ENCODE measurements around the gene CNOT1. TPM values are rescaled to one million over a fixed set of nuclear protein-coding genes. Genes with fewer than 3 reads are reported as not detected.
"Not testable (repeated sequence)": the region's sequence is repeated elsewhere in the genome, so short reads cannot be mapped to it uniquely, and the experiment has no call there.

Gene CNOT1
- total RNA-seq, 1 donor from 2014 or later = 58.0 TPM

- peak; percentile 90 for DNase-seq (ENCODE audit: low spot score)
Measured at GRCh38 chr16:58638148-58639036, 8.8 kb upstream of the CNOT1 start.

DNA sequence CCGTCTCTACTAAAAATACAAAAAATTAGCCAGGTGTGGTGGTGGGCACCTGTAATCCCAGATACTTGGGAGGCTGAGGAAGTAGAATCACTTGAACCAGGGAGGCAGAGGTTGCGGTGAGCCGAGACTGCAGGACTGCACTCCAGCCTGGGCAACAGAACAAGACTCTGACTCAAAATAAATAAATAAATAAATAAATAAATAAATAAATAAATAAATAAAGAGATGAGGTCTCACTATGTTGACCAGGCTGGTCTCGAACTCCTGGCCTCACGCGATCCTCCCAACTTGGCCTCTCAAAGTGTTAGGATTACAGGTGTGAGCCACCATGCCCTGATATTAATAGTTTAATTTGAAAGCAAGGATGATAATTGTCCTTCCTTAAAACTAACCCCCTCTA, 7.4 kb upstream of the CNOT1 start:
- DNase-seq (ENCODE audit: low spot score) = not testable (repeated sequence)

GRCh38 chr16:58636466-58636865, 6.8 kb upstream of the CNOT1 start:
- DNase-seq (ENCODE audit: low spot score) = peak; percentile 87

- DNase-seq (ENCODE audit: low spot score) = no peak
Measured at GRCh38 chr16:58635502-58635901, 5.9 kb upstream of the CNOT1 start.

DNA sequence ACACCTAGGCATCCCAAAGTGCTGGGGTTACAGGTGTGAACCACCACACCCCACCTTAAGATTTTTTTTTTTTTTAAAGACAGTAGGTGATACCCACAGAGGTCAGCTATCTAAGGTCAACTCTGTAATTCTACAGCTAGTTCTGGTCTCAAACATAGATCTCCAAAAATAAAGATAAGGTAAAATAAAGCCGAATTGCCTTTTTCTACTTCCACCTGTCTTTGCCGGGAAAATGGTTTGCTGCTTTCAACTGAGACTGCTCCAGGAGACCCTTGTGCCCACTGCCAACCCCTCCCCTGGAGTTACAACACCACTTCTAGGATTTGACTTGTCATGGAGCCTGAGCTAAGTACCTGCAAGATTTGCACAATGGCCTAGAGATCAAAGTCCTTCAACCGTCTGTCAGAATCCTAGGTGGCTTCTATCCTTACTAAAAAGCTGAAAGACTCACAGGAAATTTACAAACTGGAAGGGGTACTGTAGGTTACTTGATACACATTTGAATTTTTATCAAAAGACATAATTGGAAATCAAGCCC, 4.7 kb upstream of the CNOT1 start:
- DNase-seq (ENCODE audit: low spot score) = no peak

GRCh38 chr16:58628845-58629732, 537 bp downstream of the CNOT1 start:
- peak; percentile 29 for DNase-seq (ENCODE audit: low spot score)

DNA sequence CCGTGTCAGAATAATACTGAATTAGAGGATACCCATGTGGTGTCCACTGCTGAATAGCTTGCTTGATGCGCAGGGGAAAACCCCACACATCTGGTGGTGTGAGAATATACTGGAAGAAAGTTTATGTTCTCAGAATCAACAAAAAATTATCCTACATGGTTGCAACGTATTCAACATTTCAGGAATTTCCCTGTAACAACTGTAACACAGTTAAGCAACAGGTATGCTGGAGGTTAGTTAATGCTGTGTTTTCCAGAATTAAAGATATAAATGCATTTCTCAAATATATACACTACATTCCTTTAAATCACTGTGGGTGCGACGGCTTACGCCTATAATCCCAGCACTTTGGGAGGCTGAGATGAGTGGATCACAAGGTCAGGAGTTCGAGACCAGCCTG, 5.4 kb downstream of the CNOT1 start:
- DNase-seq (ENCODE audit: low spot score) = no peak

GRCh38 chr16:58620396-58620795, 9.2 kb downstream of the CNOT1 start:
- DNase-seq (ENCODE audit: low spot score) = no peak

DNA sequence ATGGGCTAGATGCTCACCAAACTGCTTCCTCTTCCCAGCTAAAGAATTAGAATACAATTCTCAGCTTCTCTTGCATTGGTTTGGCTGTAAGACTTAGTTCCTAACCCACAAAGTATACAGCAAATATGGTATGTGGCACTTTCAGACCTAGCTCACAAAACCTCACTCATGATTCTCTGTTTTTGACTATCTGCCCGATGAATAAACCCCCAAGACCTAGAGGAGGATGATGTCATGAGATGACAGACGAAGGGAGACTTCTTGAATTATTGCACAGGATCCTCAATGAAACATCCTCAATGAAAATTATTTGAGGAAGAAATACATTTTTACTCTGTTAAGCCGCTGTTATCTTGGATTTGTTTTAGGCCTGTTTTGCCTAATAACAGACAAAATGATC, 14.3 kb downstream of the CNOT1 start:
- DNase-seq (ENCODE audit: low spot score) = no peak

- DNase-seq (ENCODE audit: low spot score) = no peak
Measured at GRCh38 chr16:58614860-58615259, 14.8 kb downstream of the CNOT1 start.

- DNase-seq (ENCODE audit: low spot score) = no peak
Measured at GRCh38 chr16:58614212-58614611, 15.4 kb downstream of the CNOT1 start.

DNA sequence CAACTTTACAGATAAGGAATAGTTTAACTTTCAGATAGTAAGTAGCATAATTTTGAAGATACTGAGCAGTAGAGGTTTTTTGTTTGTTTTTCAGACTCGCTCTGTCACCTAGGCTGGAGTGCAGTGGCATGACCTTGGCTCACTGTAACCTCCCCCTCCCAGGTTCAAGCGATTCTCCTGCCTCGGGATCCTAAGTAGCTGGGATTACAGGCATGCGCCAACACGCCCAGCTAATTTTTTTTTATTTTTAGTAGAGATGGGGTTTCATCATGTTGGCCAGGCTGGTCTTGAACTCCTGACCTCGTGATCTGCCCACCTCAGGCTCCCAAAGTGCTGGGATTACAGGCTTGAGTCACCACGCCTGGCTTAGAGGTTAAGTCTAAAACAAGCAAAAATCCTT, 16.7 kb downstream of the CNOT1 start:
- DNase-seq (ENCODE audit: low spot score) = not testable (repeated sequence)

DNA sequence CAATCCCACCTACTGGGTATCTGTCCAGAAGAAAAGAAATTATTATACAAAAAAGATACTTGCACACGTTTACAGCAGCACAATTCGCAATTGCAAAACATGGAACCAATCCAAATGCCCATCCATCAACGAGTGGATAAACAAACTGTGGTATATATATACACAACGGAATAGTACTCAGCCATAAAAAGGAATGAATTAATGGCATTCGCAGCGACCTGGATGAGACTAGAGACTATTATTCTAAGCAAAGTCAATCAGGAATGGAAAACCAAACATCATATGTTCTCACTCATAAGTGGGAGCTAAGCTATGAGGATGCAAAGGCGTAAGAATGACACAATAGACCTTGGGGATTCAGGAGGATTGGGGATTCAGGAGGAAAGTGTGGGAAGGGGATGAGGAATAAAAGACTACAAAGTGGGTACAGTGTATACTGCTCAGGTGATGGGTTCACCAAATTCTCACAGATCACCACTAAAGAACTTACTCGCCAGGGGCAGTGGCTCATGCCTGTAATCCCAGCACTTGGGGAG, 21.0 kb downstream of the CNOT1 start:
- no peak for DNase-seq (ENCODE audit: low spot score)

GRCh38 chr16:58605562-58605961, 24.1 kb downstream of the CNOT1 start:
- no peak for DNase-seq (ENCODE audit: low spot score)

- DNase-seq (ENCODE audit: low spot score) = no peak
Measured at GRCh38 chr16:58591083-58591482, 38.5 kb downstream of the CNOT1 start.

- peak; percentile 76 for DNase-seq (ENCODE audit: low spot score)
Measured at GRCh38 chr16:58589326-58589905, 40.2 kb downstream of the CNOT1 start.

DNA sequence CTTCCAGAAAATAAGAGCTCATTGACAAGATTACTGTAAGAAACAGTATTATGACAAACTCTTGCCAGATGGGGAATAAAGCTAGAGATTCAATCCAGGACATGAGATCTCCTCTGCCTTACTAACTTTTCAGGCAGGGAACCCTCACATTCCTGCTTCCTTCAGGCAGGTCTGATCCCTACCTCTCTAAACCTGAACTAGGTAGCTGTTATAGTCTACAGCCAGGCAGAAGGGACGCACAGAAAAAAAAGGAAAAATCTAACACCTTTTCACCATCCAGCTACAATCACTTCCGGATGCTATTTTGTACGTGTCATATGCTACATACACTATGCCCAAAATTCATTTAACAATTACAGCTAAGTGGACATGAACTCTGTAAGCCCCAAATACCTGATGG, 41.2 kb downstream of the CNOT1 start:
- no peak for DNase-seq (ENCODE audit: low spot score)

- no peak for DNase-seq (ENCODE audit: low spot score)
Measured at GRCh38 chr16:58586340-58587030, 43.1 kb downstream of the CNOT1 start.

DNA sequence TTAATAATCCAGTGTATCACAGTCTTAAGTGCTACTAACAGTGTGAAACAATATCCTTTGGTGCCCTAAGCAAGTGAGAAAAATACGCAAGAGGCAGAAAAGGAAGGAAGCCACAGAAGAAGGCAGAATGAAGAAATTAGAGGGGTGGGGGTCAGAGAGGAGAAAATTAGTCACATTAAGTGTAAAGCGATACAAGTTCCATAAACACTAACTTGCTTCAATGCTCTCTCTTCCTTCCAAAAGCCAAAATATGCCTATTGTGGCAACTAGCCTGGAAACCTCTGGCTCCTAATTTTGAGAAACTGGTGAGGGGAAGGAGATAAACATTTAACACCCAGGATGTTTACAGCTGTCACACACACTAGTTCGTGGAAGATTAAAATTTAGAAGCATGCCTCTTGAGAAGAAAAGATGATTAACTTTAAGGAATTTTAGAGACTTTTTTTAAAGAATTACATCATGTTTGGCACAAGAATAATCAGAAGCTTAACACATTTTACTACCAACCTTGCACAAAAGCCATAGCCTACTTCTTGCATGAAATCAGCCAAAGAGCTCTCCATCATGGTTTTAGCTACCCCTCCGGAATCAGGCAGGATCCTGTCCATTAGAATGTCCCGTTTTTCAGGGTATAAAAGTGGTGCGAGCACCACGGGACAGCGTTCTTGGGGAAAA, 44.7 kb downstream of the CNOT1 start:
- DNase-seq (ENCODE audit: low spot score) = no peak

- DNase-seq (ENCODE audit: low spot score) = no peak
Measured at GRCh38 chr16:58582971-58583765, 46.5 kb downstream of the CNOT1 start.
